Smooth muscle cell of the brain vasculature (primary cell): ENCODE results near the gene EYS.
"Not testable (repeated sequence)": the region's sequence is repeated elsewhere in the genome, so short reads cannot be mapped to it uniquely, and the experiment has no call there.

Source experiments
- DNase-seq: peaks from one replicate; pipeline ENCODE4 v3.0.0-alpha.2; 2012; ENCODE audit warnings: low read depth, low spot score

The EYS gene

GRCh38 chr6:64250126-64250525 lies 1456.9 kb downstream of the EYS start:
- no peak for DNase-seq

GRCh38 chr6:64249115-64249514 lies 1457.9 kb downstream of the EYS start:
- DNase-seq: no peak

- no peak for DNase-seq
These were observed 1463.4 kb downstream of the EYS start for GRCh38 chr6:64243618-64244017.

GRCh38 chr6:64238908-64239307 lies 1468.1 kb downstream of the EYS start:
- DNase-seq: not testable (repeated sequence)

- DNase-seq: no peak
These were observed 1469.0 kb downstream of the EYS start for GRCh38 chr6:64238071-64238470.

- DNase-seq: no peak
These were observed 1473.3 kb downstream of the EYS start for GRCh38 chr6:64233746-64234145.

GRCh38 chr6:64231928-64232327 lies 1475.1 kb downstream of the EYS start:
- no peak for DNase-seq

- DNase-seq: no peak
These were observed 1476.5 kb downstream of the EYS start for GRCh38 chr6:64230530-64230929.

GRCh38 chr6:64227863-64228262 lies 1479.2 kb downstream of the EYS start:
- no peak for DNase-seq

GRCh38 chr6:64225503-64225902 lies 1481.5 kb downstream of the EYS start:
- DNase-seq: no peak

- no peak for DNase-seq
These were observed 1482.2 kb downstream of the EYS start for GRCh38 chr6:64224819-64225218.

- DNase-seq: no peak
These were observed 1485.2 kb downstream of the EYS start for GRCh38 chr6:64221776-64222175.

GRCh38 chr6:64220801-64221200 lies 1486.2 kb downstream of the EYS start:
- no peak for DNase-seq

- no peak for DNase-seq
These were observed 1489.1 kb downstream of the EYS start for GRCh38 chr6:64217721-64218620.

GRCh38 chr6:64214373-64214772 lies 1492.7 kb downstream of the EYS start:
- DNase-seq: no peak

- DNase-seq: no peak
These were observed 1493.3 kb downstream of the EYS start for GRCh38 chr6:64213697-64214096.

GRCh38 chr6:64197246-64197645 lies 1509.8 kb downstream of the EYS start:
- no peak for DNase-seq

GRCh38 chr6:64186592-64186991 lies 1520.4 kb downstream of the EYS start:
- no peak for DNase-seq

GRCh38 chr6:64185621-64186020 lies 1521.4 kb downstream of the EYS start:
- no peak for DNase-seq

- DNase-seq: no peak
These were observed 1531.7 kb downstream of the EYS start for GRCh38 chr6:64175296-64175695.

GRCh38 chr6:64170316-64170715 lies 1536.7 kb downstream of the EYS start:
- DNase-seq: no peak

GRCh38 chr6:64160486-64160885 lies 1546.5 kb downstream of the EYS start:
- no peak for DNase-seq

- no peak for DNase-seq
These were observed 1552.0 kb downstream of the EYS start for GRCh38 chr6:64155063-64155462.

- no peak for DNase-seq
These were observed 1560.2 kb downstream of the EYS start for GRCh38 chr6:64146876-64147275.
